Lower lobe of right lung (tissue), 2 donors: Measurements from ENCODE around the gene PRRX2. TPM values are rescaled to one million over a fixed set of nuclear protein-coding genes. Genes with fewer than 3 reads are reported as not detected.
"Not testable (repeated sequence)": the region's sequence is repeated elsewhere in the genome, so short reads cannot be mapped to it uniquely, and the experiment has no call there.

ENCODE experiments used
- ATAC-seq, 2 donors: fragments of 200-7000 bp; cut with Tn5 transposase; one replicate each; pipeline ENCODE4 v1.9.1; 2020 to 2022; ENCODE audit warnings: mild to moderate bottlenecking in 2 of 2, moderate library complexity in 2 of 2
- DNase-seq: peaks from one replicate; pipeline ENCODE4 v3.0.0-alpha.2; 2020
- H3K27ac ChIP-seq: fragments of 200-600 bp; one replicate; pipeline ENCODE4 v1.8.0; 2022
- H3K27me3 ChIP-seq: fragments of 200-600 bp; one replicate; pipeline ENCODE4 v1.8.0; 2022; ENCODE audit warnings: low read depth
- H3K36me3 ChIP-seq: fragments of 200-600 bp; one replicate; pipeline ENCODE4 v1.8.0; 2022; ENCODE audit warnings: mild to moderate bottlenecking
- H3K4me1 ChIP-seq: fragments of 200-600 bp; one replicate; pipeline ENCODE4 v1.8.0; 2022
- H3K4me3 ChIP-seq: fragments of 200-600 bp; one replicate; pipeline ENCODE4 v1.8.0; 2022; ENCODE audit warnings: mild to moderate bottlenecking
- H3K9me3 ChIP-seq: fragments of 200-600 bp; one replicate; pipeline ENCODE4 v1.8.0; 2022
- intact Hi-C: fragments of 100-400 bp; cut with DNase I; formaldehyde crosslinking; loops from one replicate; pipeline ENCODE4 v1.11.0; 2022
- total RNA-seq: library from RNA; stranded (reverse); fragmentation: NEBNext Ultra II Directional; extraction: Animal tissue kit (Norgen Biotek cat#: 25700); gene quantifications from one replicate; pipeline ENCODE4 v1.2.1, GENCODE V29; 2021
- TF ChIP-seq, protein P1 (sequence below): fragments of 200-600 bp; IDR thresholded peaks from one replicate; pipeline ENCODE4 v1.8.0; 2022; ENCODE audit warnings: antibody characterized with exemption, mild to moderate bottlenecking
- donor health status: DM: no; HTN: yes; CAD: no; lungs with severe emphysema.

Gene PRRX2
- total RNA-seq, 1 donor from 2014 or later, result 2.5 TPM

GRCh38 chr9:129654554-129655040, 10.8 kb upstream of the PRRX2 start:
- H3K4me3 ChIP-seq, result no peak overlapping the region
- no peak for DNase-seq
- peak in 1 of 2 donors; percentile 18 for ATAC-seq
- intact Hi-C loops, result no loop called here
- H3K36me3 ChIP-seq, result no peaks in the 10 kb centered on the region
- H3K27ac ChIP-seq, result no peak overlapping the region
- H3K9me3 ChIP-seq, result no peaks in the 10 kb centered on the region
- no peaks in the 10 kb centered on the region for H3K4me1 ChIP-seq
- no peaks in the 10 kb centered on the region for H3K27me3 ChIP-seq
- TF ChIP-seq, protein P1, sequence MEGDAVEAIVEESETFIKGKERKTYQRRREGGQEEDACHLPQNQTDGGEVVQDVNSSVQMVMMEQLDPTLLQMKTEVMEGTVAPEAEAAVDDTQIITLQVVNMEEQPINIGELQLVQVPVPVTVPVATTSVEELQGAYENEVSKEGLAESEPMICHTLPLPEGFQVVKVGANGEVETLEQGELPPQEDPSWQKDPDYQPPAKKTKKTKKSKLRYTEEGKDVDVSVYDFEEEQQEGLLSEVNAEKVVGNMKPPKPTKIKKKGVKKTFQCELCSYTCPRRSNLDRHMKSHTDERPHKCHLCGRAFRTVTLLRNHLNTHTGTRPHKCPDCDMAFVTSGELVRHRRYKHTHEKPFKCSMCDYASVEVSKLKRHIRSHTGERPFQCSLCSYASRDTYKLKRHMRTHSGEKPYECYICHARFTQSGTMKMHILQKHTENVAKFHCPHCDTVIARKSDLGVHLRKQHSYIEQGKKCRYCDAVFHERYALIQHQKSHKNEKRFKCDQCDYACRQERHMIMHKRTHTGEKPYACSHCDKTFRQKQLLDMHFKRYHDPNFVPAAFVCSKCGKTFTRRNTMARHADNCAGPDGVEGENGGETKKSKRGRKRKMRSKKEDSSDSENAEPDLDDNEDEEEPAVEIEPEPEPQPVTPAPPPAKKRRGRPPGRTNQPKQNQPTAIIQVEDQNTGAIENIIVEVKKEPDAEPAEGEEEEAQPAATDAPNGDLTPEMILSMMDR, result no peak

GRCh38 chr9:129655154-129655553, 10.3 kb upstream of the PRRX2 start:
- TF ChIP-seq, protein P1, result no peak
- Histone ChIP-seq H3K36me3 (no peaks in the 10 kb centered on the region), H3K4me1 (no peaks in the 10 kb centered on the region), H3K27me3 (no peaks in the 10 kb centered on the region), H3K4me3 (no peak overlapping the region), H3K9me3 (no peaks in the 10 kb centered on the region), H3K27ac (no peak overlapping the region)
- DNase-seq, result no peak
- ATAC-seq, result no peak
- intact Hi-C loops, result no loop called here

DNA sequence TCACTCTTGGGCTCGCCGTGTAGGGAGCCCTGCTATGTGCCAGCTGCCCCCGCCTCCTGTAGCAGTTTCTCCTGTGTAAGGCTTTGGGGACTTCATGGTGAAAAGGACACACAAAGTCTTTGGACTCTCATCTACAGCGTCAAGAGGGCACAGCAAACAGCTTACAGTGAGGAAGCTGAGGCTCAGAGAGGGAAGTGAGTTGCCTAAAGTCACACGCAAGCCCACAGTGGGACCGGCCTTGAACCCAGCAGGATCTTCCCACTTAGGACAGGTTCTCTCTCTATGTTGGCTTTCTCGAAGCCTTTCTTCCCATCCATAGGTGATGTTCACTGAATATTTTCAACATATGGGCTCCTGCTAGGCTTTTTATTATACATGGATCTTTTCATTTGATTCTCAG, 9.8 kb upstream of the PRRX2 start:
- Histone ChIP-seq H3K4me1 (no peaks in the 10 kb centered on the region), H3K27ac (no peak overlapping the region), H3K27me3 (no peaks in the 10 kb centered on the region), H3K36me3 (no peaks in the 10 kb centered on the region), H3K4me3 (no peak overlapping the region), H3K9me3 (no peaks in the 10 kb centered on the region)
- ATAC-seq (no peak), DNase-seq (no peak)
- TF ChIP-seq, protein P1, result no peak
- intact Hi-C loops, result no loop called here

GRCh38 chr9:129656795-129657390, 8.6 kb upstream of the PRRX2 start:
- Histone ChIP-seq H3K36me3 (no peaks in the 10 kb centered on the region), H3K27me3 (no peaks in the 10 kb centered on the region), H3K4me3 (no peak overlapping the region), H3K27ac (no peak overlapping the region), H3K4me1 (no peaks in the 10 kb centered on the region), H3K9me3 (no peaks in the 10 kb centered on the region)
- TF ChIP-seq, protein P1, result no peak
- intact Hi-C loops, result no loop called here
- ATAC-seq (no peak), DNase-seq (no peak)

GRCh38 chr9:129661029-129661428, 4.4 kb upstream of the PRRX2 start:
- intact Hi-C loops, result no loop called here
- DNase-seq (no peak), ATAC-seq (no peak)
- Histone ChIP-seq H3K9me3 (no peaks in the 10 kb centered on the region), H3K4me1 (no peaks in the 10 kb centered on the region), H3K36me3 (no peaks in the 10 kb centered on the region), H3K27ac (no peak overlapping the region), H3K27me3 (peaks cover 8% of the 10 kb centered on the region), H3K4me3 (no peak overlapping the region)
- TF ChIP-seq, protein P1, result no peak

DNA sequence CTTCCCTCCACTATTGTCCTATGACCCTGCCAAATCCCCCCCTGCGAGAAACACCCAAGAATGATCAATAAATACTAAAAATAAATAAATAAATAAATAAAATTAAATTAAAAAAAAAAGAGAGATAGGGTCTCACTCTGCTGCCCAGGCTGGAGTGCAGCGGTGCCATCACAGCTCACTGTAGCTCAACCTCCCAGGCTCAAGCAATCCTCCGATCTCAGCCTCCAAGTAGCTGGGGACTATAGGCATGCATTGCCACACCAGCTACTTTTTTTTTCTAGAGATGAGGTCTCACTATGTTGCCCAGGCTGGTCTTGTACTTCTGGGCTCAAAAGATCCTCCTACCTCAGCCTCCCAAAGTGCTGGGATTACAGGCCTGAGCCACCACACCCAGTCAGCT, 3.2 kb upstream of the PRRX2 start:
- DNase-seq, H3K4me1 ChIP-seq, intact Hi-C loops, ATAC-seq, H3K9me3 ChIP-seq, H3K4me3 ChIP-seq, H3K27ac ChIP-seq, H3K36me3 ChIP-seq: not testable (repeated sequence)
- H3K27me3 ChIP-seq, result peaks cover 20% of the 10 kb centered on the region
